ENCODE results near the gene ABRACL. TPM values are rescaled to one million over a fixed set of nuclear protein-coding genes. Genes with fewer than 3 reads are reported as not detected.

ABRACL gene
- total and polyA plus RNA-seq, 2 of the 8 experiments (the other 6 are each of a cell fraction or from before 2014, with no cell fraction given): 103 to 167 TPM

GRCh38 chr6:139020689-139021088 lies 7.9 kb upstream of the ABRACL start:
- H3K9me3 ChIP-seq (ENCODE audit: insufficient read depth in 2 of 2, low read depth in 1 of 2, low read length in 1 of 2): no peaks in the 10 kb centered on the region
- CTCF ChIA-PET (ENCODE audit: partially characterized antibody): interaction anchor here (1.2 kb wide), 1 partner anchor 24 kb away, joined by 3 read pairs; no protein-coding TSS in a partner anchor
- no peak overlapping the region for H3K18ac ChIP-seq (ENCODE audit: extremely low read depth, low read length)
- peaks cover 0 to 10% (median 4%) of the 10 kb centered on the region in 4 experiments; a peak in 3 of 7 replicates for H3K4me1 ChIP-seq (replicated peaks in 1 of 4; ENCODE audit: control insufficient read depth in 3 of 4, insufficient read depth in 4 of 4, low read length in 3 of 4)
- no peak overlapping the region for H2BK5ac ChIP-seq (ENCODE audit: low read depth, low read length)
- no peak overlapping the region for H2BK15ac ChIP-seq (ENCODE audit: low read length)
- no peak overlapping the region for H3K4ac ChIP-seq (replicated peaks; ENCODE audit: insufficient read length, low read depth, low read length)
- H2BK12ac ChIP-seq (ENCODE audit: low read depth, low read length): no peak overlapping the region
- H2BK120ac ChIP-seq (replicated peaks; ENCODE audit: low read depth, low read length): no peak overlapping the region
- H3K23ac ChIP-seq (ENCODE audit: insufficient read length): no peak overlapping the region
- no peak overlapping the region for H3K27ac ChIP-seq (ENCODE audit: low read depth, low read length)
- H2BK20ac ChIP-seq (ENCODE audit: low read length): no peak overlapping the region
- no peak overlapping the region for H4K91ac ChIP-seq (replicated peaks; ENCODE audit: insufficient read length, low read length)
- H3K4me2 ChIP-seq (ENCODE audit: insufficient read depth in 1 of 2, low read depth in 2 of 2, low read length in 2 of 2): no peak overlapping the region
- no peaks in the 10 kb centered on the region for H3K79me2 ChIP-seq (ENCODE audit: control insufficient read depth in 1 of 2, insufficient read depth in 2 of 2, low read length in 2 of 2)
- no peak overlapping the region for H4K8ac ChIP-seq (ENCODE audit: extremely low read depth, insufficient read depth, low read length)
- no peak overlapping the region for H3K14ac ChIP-seq (ENCODE audit: insufficient read length)
- no peaks in the 10 kb centered on the region for H3K36me3 ChIP-seq (ENCODE audit: control insufficient read depth in 2 of 4, insufficient read depth in 4 of 4, low read length in 3 of 4)
- no peak for FAIRE-seq
- no peak overlapping the region for H2AK5ac ChIP-seq (ENCODE audit: low read depth, low read length)
- DNase-seq (ENCODE audit: low read depth in 1 of 2, low spot score in 2 of 2): no peak
- no peaks in the 10 kb centered on the region for H3K79me1 ChIP-seq (ENCODE audit: low read depth, low read length)
- 93% methylated on average over 3 of the region's 3 CpGs; no CpG with 5 or more reads in 1 of the 2 experiments for WGBS, 2 experiments (ENCODE audit: extremely low coverage in 1 of 2, insufficient coverage in 1 of 2, insufficient read length in 1 of 2, insufficient replicate concordance in 2 of 2, low coverage in 1 of 2, low lambda C conversion rate in 2 of 2, missing lambda C conversion rate in 1 of 2)
- no peaks in the 10 kb centered on the region for H4K20me1 ChIP-seq (replicated peaks in 1 of 2; ENCODE audit: control insufficient read depth in 1 of 2, insufficient read depth in 2 of 2, low read length in 2 of 2)
- H3K27me3 ChIP-seq (replicated peaks in 1 of 4; ENCODE audit: control insufficient read depth in 3 of 4, extremely low read depth in 1 of 4, insufficient read depth in 3 of 4, low read length in 3 of 4): no peaks in the 10 kb centered on the region
- no peak overlapping the region for H3K4me3 ChIP-seq (ENCODE audit: extremely low read depth in 1 of 4, insufficient read depth in 2 of 4, low read depth in 3 of 4, low read length in 4 of 4)
- no peak overlapping the region for H4K5ac ChIP-seq (ENCODE audit: insufficient read length, low read depth, low read length)
- H3K9ac ChIP-seq (replicated peaks in 1 of 4; ENCODE audit: extremely low read depth in 1 of 4, low read depth in 3 of 4, low read length in 3 of 4): no peak overlapping the region
- POLR2A ChIA-PET (ENCODE audit: partially characterized antibody): interaction anchor here (1.3 kb wide), 1 partner anchor 9 kb away, joined by 3 read pairs; no protein-coding TSS in a partner anchor
- no peak overlapping the region for H3K56ac ChIP-seq (replicated peaks; ENCODE audit: insufficient read length, low read depth, low read length)
- no peaks in the 10 kb centered on the region for H3K23me2 ChIP-seq (ENCODE audit: low read depth, low read length)
- H2AFZ ChIP-seq (ENCODE audit: low read length): no peak overlapping the region
- no peak for TF ChIP-seq CHD1 (IDR thresholded peaks at IDR 0.05; ENCODE audit: low read depth, low read length)
